ENCODE measurements around the gene SOX13. TPM values are rescaled to one million over a fixed set of nuclear protein-coding genes. Genes with fewer than 3 reads are reported as not detected.

The SOX13 gene
- total and polyA plus RNA-seq, 10 of the 15 experiments (the other 5 are each of a cell fraction or from before 2014, with no cell fraction given) = 0.04 to 0.31 (median 0.11) TPM; not detected in 7

- TF ChIP-seq ZBTB4 (CRISPR knock-in tag; IDR thresholded peaks at IDR 0.05) (no peak), E2F8 (IDR thresholded peaks at IDR 0.05; ENCODE audit: low read depth, partially characterized antibody) (no peak), STAT3 (IDR thresholded peaks at IDR 0.05; ENCODE audit: low read depth, low read length) (no peak)
These were observed 32.2 kb downstream of the SOX13 start (continued) for GRCh38 chr1:204105131-204105515.

- H3K4me2 ChIP-seq (ENCODE audit: control insufficient read depth, insufficient read depth) = no peak overlapping the region
- H3K36me3 ChIP-seq (ENCODE audit: control insufficient read depth in 2 of 2, insufficient read depth in 2 of 2, low read length in 1 of 2) = no peaks in the 10 kb centered on the region
- H3K9ac ChIP-seq (ENCODE audit: control insufficient read depth, insufficient read depth, low read length) = no peak overlapping the region
- ChIA-PET CTCF (no interaction called here), SMC1A (ENCODE audit: uncharacterized antibody, unreplicated experiment) (interaction anchor here (1.2 kb wide), 1 partner anchor 25 kb away, joined by 4 read pairs; no protein-coding TSS in a partner anchor), POLR2A (no interaction called here), RAD21 (ENCODE audit: unreplicated experiment) (no interaction called here)
- 0 out of 4 replicates have a peak, but pooled peaks cover 0 to 1% of the 10 kb centered on the region in 2 experiments for H3K27me3 ChIP-seq (replicated peaks in 1 of 2; ENCODE audit: control insufficient read depth in 2 of 2, insufficient read depth in 2 of 2, low read length in 1 of 2)
- H3K4me1 ChIP-seq (ENCODE audit: control insufficient read depth, insufficient read depth, low read length) = peaks cover 3% of the 10 kb centered on the region; the same call in 1 of the 2 replicates
- no peak for DNase-seq (ENCODE audit: low read depth, low spot score)
- H3K9me3 ChIP-seq (replicated peaks; ENCODE audit: control insufficient read depth, insufficient read depth, low read length) = no peaks in the 10 kb centered on the region
- no TSS peak for BruUV-seq (replicated peaks)
- H2AFZ ChIP-seq (ENCODE audit: control insufficient read depth, low read depth, low read length) = no peak overlapping the region
- TF ChIP-seq TCF7 (IDR thresholded peaks at IDR 0.05; ENCODE audit: borderline replicate concordance) (no peak), IKZF2 (IDR thresholded peaks at IDR 0.05) (no peak), CHD4 (IDR thresholded peaks at IDR 0.05) (no peak), E4F1 (IDR thresholded peaks at IDR 0.05; ENCODE audit: borderline replicate concordance, partially characterized antibody) (no peak), RELB (IDR thresholded peaks at IDR 0.05; ENCODE audit: low read depth) (no peak), TARDBP (IDR thresholded peaks at IDR 0.05; ENCODE audit: borderline replicate concordance) (no peak), CHD2 (IDR thresholded peaks at IDR 0.05; ENCODE audit: borderline replicate concordance, low read depth, low read length) (no peak)
- in situ Hi-C loops (cut with MboI) = no loop called here
- no peak for FAIRE-seq
- no peak for ATAC-seq
- no peak overlapping the region for H3K27ac ChIP-seq (ENCODE audit: control insufficient read depth, insufficient read depth)
- H3K4me3 ChIP-seq = no peak overlapping the region
- intact Hi-C loops (cut with micrococcal nuclease; ENCODE audit: unreplicated experiment) = no loop called here
- H3K79me2 ChIP-seq (ENCODE audit: control insufficient read depth, insufficient read depth, low read length) = no peaks in the 10 kb centered on the region
- H4K20me1 ChIP-seq (ENCODE audit: control insufficient read depth, insufficient read depth) = no peaks in the 10 kb centered on the region
- WGBS (ENCODE audit: insufficient coverage, insufficient replicate concordance, low lambda C conversion rate, missing lambda C conversion rate) = 36% methylated on average over 1 of the region's 1 CpG
These were observed 33.9 kb downstream of the SOX13 start for GRCh38 chr1:204106825-204107224.
